Measurements from ENCODE around the gene TMEM238L. TPM values are rescaled to one million over a fixed set of nuclear protein-coding genes. Genes with fewer than 3 reads are reported as not detected.
"Not testable (repeated sequence)": the region's sequence is repeated elsewhere in the genome, so short reads cannot be mapped to it uniquely, and the experiment has no call there.

The TMEM238L gene, protein sequence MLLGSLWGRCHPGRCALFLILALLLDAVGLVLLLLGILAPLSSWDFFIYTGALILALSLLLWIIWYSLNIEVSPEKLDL
- 100 to 1,000 TPM in 1 of 3 donors, 10 to 100 TPM in 2; 47.5 to 122 (median 76.5) TPM for total RNA-seq
- long read RNA-seq, donor 1, transcript TMEM238L-202 (2 exons, 1,530 nt): major isoform, 41 of 47 reads
- long read RNA-seq, donor 1, partial matches to known transcripts: 0 of 47 reads
- long read RNA-seq, donor 1, other reads (novel, unspliced or antisense): 5 of 47 reads
- long read RNA-seq, donor 2, transcript TMEM238L-201 (2 exons, 489 nt): minor isoform, 5 of 93 reads
- long read RNA-seq, donor 2, transcript TMEM238L-202 (2 exons, 1,530 nt): major isoform, 82 of 93 reads
- long read RNA-seq, donor 2, partial matches to known transcripts: 0 of 93 reads
- long read RNA-seq, donor 2, other reads (novel, unspliced or antisense): 6 of 93 reads

DNA sequence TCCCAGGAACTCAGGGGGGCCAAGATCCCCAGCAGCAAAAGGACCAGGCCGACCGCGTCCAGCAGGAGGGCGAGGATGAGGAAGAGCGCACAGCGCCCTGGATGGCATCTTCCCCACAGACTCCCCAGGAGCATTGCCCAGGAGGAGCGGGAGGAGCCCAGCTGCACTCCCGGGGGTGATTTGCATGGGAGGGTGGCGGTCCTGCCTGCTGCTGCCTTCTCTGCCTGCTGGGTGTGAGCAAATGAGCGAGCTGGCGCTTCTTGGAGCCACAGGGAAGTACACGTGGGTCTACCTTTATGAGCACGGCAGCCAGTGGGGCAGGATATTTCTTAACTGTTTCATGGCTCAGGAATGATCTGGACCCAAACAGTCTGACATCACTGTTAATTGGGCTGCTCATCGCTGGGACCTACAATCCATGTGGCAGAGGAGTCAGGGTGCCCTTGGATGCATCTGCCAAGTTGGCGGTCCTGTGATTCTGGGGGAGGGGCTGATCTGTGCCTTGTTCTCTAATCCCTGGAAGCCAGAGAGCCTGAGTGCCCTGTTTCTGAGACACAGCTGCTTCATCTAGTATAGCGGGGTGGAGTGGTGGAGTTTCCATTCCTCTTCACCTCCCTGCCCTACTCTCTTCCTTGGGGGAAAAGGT, at the start of gene TMEM238L:
TMEM238L (minus strand) TSS at position 270 of the 646 bp plus-strand sequence; CDS start at position 134, 136 bp downstream.
- TF ChIP-seq, protein P1, sequence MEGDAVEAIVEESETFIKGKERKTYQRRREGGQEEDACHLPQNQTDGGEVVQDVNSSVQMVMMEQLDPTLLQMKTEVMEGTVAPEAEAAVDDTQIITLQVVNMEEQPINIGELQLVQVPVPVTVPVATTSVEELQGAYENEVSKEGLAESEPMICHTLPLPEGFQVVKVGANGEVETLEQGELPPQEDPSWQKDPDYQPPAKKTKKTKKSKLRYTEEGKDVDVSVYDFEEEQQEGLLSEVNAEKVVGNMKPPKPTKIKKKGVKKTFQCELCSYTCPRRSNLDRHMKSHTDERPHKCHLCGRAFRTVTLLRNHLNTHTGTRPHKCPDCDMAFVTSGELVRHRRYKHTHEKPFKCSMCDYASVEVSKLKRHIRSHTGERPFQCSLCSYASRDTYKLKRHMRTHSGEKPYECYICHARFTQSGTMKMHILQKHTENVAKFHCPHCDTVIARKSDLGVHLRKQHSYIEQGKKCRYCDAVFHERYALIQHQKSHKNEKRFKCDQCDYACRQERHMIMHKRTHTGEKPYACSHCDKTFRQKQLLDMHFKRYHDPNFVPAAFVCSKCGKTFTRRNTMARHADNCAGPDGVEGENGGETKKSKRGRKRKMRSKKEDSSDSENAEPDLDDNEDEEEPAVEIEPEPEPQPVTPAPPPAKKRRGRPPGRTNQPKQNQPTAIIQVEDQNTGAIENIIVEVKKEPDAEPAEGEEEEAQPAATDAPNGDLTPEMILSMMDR (IDR thresholded peaks at IDR 0.05): no peak
- Histone ChIP-seq H3K4me3 (peak within 1 kb of the TSS; percentile 40), H3K4me1 (ENCODE audit: low read depth) (peaks cover 13% of the 10 kb centered on the region), H3K36me3 (ENCODE audit: low read depth) (no peaks in the 10 kb centered on the region), H3K9me3 (no peaks in the 10 kb centered on the region)
- DNase-seq (peak; percentile 90 to 92 (median 90)), ATAC-seq (peak; percentile 72)
- intact Hi-C loops (cut with DNase I, micrococcal nuclease): no loop called here

DNA sequence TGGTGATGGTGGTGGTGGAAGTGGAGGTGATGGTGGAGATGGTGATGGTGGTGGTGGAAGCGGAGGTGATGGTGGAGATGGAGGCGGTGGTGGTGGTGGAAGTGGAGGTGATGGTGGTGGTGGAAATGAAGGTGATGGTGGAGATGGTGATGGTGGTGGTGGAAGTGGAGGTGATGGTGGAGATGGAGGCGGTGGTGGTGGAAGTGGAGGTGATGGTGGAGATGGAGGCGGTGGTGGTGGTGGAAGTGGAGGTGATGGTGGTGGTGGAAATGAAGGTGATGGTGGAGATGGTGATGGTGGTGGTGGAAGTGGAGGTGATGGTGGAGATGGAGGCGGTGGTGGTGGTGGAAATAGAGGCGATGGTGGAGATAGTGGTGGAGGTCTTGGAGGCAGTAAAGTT, 42.7 kb upstream of the TMEM238L start:
- intact Hi-C loops (cut with DNase I, micrococcal nuclease): loop anchor here in 1 of 2 donors (10.0 kb wide), 1 partner anchor 102 kb away; no protein-coding TSS in a partner anchor
- DNase-seq, H3K4me3 ChIP-seq: not testable (repeated sequence)

DNA sequence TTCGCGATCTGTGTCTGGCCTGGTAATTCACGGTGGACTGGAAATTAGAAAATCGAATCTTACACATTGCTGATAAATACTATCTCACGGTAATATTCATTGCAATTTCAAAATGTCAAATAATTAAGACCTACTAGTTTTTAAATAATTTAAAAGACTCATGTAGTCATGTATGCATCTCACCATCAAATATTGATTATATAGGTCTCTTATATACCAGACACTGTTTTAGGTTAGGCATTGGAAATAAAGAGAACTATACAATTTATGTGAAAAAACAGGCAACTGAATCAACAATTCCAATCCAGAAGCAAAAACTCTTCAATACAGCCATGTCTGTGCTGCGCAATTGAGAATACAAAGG, 41.5 kb upstream of the TMEM238L start:
- DNase-seq (no peak), ATAC-seq (no peak)
- no peaks in the 10 kb centered on the region for H3K9me3 ChIP-seq
- TF ChIP-seq, protein P1 (IDR thresholded peaks at IDR 0.05): no peak
- intact Hi-C loops (cut with DNase I, micrococcal nuclease): loop anchor here in 1 of 2 donors (10.0 kb wide), 1 partner anchor 101 kb away; no protein-coding TSS in a partner anchor
- peaks cover 3% of the 10 kb centered on the region for H3K4me1 ChIP-seq (ENCODE audit: low read depth)
- H3K4me3 ChIP-seq: no peak overlapping the region
- H3K36me3 ChIP-seq (ENCODE audit: low read depth): no peaks in the 10 kb centered on the region

More for the DNA sequence above, 42.7 kb upstream of the TMEM238L start:
- not testable (repeated sequence) for H3K36me3 ChIP-seq (ENCODE audit: low read depth); H3K4me1 ChIP-seq (ENCODE audit: low read depth); ATAC-seq; H3K9me3 ChIP-seq

DNA sequence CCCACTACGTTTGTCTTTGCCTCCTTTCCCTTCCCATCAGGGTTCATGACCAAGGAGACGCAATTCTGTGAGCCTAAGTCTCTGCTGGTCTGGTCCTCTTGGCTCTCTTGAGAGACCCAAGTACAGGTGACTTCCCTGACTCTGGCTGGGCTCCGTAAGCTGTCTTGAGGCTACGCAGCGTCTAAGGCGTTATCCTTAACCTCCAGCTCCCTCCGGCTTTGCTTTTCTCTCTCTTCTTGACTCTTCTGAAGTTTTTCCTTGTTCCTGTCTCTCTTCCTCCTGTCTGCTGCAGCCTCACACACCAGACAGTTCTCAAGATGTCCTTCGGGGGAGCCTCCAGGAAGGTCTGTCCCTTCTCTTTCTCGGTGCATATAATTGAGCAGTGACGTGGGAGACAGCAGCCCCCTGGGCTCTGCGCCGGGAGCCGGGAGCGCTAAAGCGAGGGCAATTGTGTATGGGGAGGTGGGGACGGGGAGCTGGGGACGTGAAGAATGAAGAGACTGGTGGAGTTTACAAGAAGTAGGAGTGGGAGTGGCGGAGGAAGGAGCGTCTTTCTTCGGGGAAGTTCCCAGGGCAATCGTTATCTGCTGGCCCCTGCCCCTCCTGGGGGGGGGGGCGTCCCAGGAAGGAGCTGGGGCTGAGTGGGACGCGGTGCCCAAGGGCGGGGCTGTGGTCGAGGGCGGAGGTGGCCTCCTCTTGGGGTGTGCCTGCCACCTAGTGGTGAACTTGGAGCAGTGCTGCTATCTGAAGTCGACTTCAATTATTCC, 40.9 kb upstream of the TMEM238L start:
- DNase-seq (peak; percentile 88 to 91 (median 89)), ATAC-seq (peak; percentile 97)
- Histone ChIP-seq H3K4me1 (ENCODE audit: low read depth) (peaks cover 3% of the 10 kb centered on the region), H3K36me3 (ENCODE audit: low read depth) (no peaks in the 10 kb centered on the region), H3K4me3 (no peak overlapping the region), H3K9me3 (no peaks in the 10 kb centered on the region)
- TF ChIP-seq, protein P1 (IDR thresholded peaks at IDR 0.05): peak; percentile 85
- intact Hi-C loops (cut with DNase I, micrococcal nuclease): loop anchor here (5.0 to 10.0 kb wide), 4 partner anchors 48 to 198 kb away; no protein-coding TSS in a partner anchor

DNA sequence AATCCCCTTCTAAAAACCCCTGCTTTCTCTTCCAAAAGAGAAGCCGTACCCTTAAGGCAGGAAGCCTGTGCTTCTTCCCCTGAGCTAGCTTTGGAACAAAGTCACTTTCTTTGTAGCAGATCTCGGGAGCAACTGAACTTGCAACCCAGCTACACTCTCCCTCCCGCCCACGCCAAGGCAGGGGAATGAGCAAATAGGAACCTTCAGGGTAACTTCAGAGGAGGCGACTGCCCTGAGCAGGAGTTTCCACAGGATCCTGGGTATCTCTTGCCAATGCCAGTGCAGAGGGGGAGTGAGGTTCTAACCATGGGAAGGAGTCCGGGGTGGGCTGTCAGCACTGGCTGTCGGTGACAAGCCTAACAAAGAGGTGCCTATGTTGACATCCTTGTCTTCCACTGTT, 39.9 kb upstream of the TMEM238L start:
- H3K9me3 ChIP-seq: no peaks in the 10 kb centered on the region
- intact Hi-C loops (cut with DNase I, micrococcal nuclease): loop anchor here (5.0 to 10.0 kb wide), 4 partner anchors 47 to 197 kb away; no protein-coding TSS in a partner anchor
- no peak overlapping the region for H3K4me3 ChIP-seq
- no peaks in the 10 kb centered on the region for H3K36me3 ChIP-seq (ENCODE audit: low read depth)
- peaks cover 3% of the 10 kb centered on the region for H3K4me1 ChIP-seq (ENCODE audit: low read depth)
- ATAC-seq (peak; percentile 59), DNase-seq (peak in 2 of 3 donors; percentile 67 to 68)
- TF ChIP-seq, protein P1 (IDR thresholded peaks at IDR 0.05): no peak
